Measurements from ENCODE around the gene SHISA3.

Gene SHISA3

GRCh38 chr4:42425146-42426065, 28.1 kb downstream of the SHISA3 start:
- no peak for DNase-seq (ENCODE audit: insufficient read length, low spot score)
- TF ChIP-seq POLR2AphosphoS5 (IDR thresholded peaks at IDR 0.05; ENCODE audit: low read depth, low read length) (no peak), TAF1 (IDR thresholded peaks at IDR 0.05; ENCODE audit: low read depth, low read length) (no peak), POU2F2 (IDR thresholded peaks at IDR 0.05; ENCODE audit: low read depth, low read length) (no peak), POLR2A (IDR thresholded peaks at IDR 0.05; ENCODE audit: low read depth, low read length) (no peak), PAX5 (IDR thresholded peaks at IDR 0.05; ENCODE audit: insufficient read depth, low read length, severe bottlenecking) (no peak)
- no peak for FAIRE-seq

DNA sequence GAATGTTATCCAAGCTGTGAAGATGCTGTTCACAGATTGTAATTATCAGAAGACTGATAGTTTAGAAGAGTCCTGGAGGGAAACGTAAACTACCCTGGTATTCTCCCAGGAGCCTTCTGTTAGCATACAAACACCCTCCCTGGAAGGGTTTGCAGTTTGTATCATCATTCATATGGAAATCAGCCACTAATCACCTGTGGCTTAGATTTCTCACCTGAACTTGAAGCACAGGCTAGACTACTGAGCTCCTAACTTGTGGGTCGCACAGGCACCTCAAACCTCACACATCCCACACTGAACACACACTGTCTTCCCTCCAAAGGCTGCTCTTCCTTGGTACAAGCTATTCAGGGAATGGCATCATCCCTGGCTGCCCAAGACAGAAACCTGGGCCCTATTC, 30.7 kb downstream of the SHISA3 start:
- TF ChIP-seq PAX5 (IDR thresholded peaks at IDR 0.05; ENCODE audit: insufficient read depth, low read length, severe bottlenecking) (no peak), SPI1 (IDR thresholded peaks at IDR 0.05; ENCODE audit: low read depth, low read length) (no peak), POLR2A (IDR thresholded peaks at IDR 0.05; ENCODE audit: low read depth, low read length) (no peak)
- FAIRE-seq (no peak), DNase-seq (ENCODE audit: insufficient read length, low spot score) (no peak)

DNA sequence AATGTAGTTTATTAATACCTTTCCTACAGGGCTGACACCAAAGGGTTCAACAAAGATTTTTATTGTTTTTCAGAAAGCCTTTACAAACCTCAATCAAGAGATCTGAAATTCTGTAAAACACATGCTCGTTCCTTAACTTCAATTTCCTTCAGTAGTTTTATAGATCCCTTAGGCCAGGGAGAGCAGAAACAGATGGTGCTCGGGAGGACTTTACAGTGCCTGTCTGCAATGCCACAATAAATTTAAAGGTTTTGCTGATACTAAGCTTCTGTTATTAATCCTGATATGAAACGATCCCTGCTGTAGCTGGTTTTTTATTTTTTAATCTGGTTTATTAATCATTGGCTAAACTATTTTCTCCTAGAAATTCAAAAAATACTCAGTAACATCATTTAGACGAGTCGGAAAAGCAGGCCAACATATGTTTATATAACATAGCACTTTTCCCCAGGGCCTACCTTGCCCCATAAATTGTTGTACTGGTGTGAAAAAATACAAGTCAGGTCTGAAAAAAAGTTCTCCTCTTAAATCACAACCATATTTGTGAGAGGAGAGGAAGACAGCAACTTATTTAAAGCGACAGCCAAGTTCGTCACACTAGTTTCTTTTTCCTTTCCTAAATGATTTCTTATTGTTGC, 39.8 kb downstream of the SHISA3 start:
- DNase-seq (ENCODE audit: insufficient read length, low spot score): no peak
- TF ChIP-seq POLR2AphosphoS5 (IDR thresholded peaks at IDR 0.05; ENCODE audit: low read depth, low read length) (no peak), TAF1 (IDR thresholded peaks at IDR 0.05; ENCODE audit: low read depth, low read length) (no peak), POLR2A (IDR thresholded peaks at IDR 0.05; ENCODE audit: low read depth, low read length) (no peak), PAX5 (IDR thresholded peaks at IDR 0.05; ENCODE audit: insufficient read depth, low read length, severe bottlenecking) (no peak), POU2F2 (IDR thresholded peaks at IDR 0.05; ENCODE audit: low read depth, low read length) (no peak), SPI1 (IDR thresholded peaks at IDR 0.05; ENCODE audit: low read depth, low read length) (no peak)
- no peak for FAIRE-seq

- FAIRE-seq: no peak
- no peak for DNase-seq (ENCODE audit: insufficient read length, low spot score)
- TF ChIP-seq TAF1 (IDR thresholded peaks at IDR 0.05; ENCODE audit: low read depth, low read length) (no peak), POU2F2 (IDR thresholded peaks at IDR 0.05; ENCODE audit: low read depth, low read length) (no peak), SPI1 (IDR thresholded peaks at IDR 0.05; ENCODE audit: low read depth, low read length) (no peak), POLR2A (IDR thresholded peaks at IDR 0.05; ENCODE audit: low read depth, low read length) (no peak), POLR2AphosphoS5 (IDR thresholded peaks at IDR 0.05; ENCODE audit: low read depth, low read length) (no peak), PAX5 (IDR thresholded peaks at IDR 0.05; ENCODE audit: insufficient read depth, low read length, severe bottlenecking) (no peak)
These were observed 42.8 kb downstream of the SHISA3 start for GRCh38 chr4:42440083-42440482.

GRCh38 chr4:42442601-42443000, 45.3 kb downstream of the SHISA3 start:
- TF ChIP-seq POLR2A (IDR thresholded peaks at IDR 0.05; ENCODE audit: low read depth, low read length) (no peak), PAX5 (IDR thresholded peaks at IDR 0.05; ENCODE audit: insufficient read depth, low read length, severe bottlenecking) (no peak), POLR2AphosphoS5 (IDR thresholded peaks at IDR 0.05; ENCODE audit: low read depth, low read length) (no peak), TAF1 (IDR thresholded peaks at IDR 0.05; ENCODE audit: low read depth, low read length) (no peak), POU2F2 (IDR thresholded peaks at IDR 0.05; ENCODE audit: low read depth, low read length) (no peak), SPI1 (IDR thresholded peaks at IDR 0.05; ENCODE audit: low read depth, low read length) (no peak)
- FAIRE-seq (no peak), DNase-seq (ENCODE audit: insufficient read length, low spot score) (no peak)

- no peak for DNase-seq (ENCODE audit: insufficient read length, low spot score)
- FAIRE-seq: no peak
- TF ChIP-seq POLR2A (IDR thresholded peaks at IDR 0.05; ENCODE audit: low read depth, low read length) (no peak), TAF1 (IDR thresholded peaks at IDR 0.05; ENCODE audit: low read depth, low read length) (no peak), PAX5 (IDR thresholded peaks at IDR 0.05; ENCODE audit: insufficient read depth, low read length, severe bottlenecking) (no peak), POLR2AphosphoS5 (IDR thresholded peaks at IDR 0.05; ENCODE audit: low read depth, low read length) (no peak)
These were observed 47.8 kb downstream of the SHISA3 start for GRCh38 chr4:42445038-42445437.

DNA sequence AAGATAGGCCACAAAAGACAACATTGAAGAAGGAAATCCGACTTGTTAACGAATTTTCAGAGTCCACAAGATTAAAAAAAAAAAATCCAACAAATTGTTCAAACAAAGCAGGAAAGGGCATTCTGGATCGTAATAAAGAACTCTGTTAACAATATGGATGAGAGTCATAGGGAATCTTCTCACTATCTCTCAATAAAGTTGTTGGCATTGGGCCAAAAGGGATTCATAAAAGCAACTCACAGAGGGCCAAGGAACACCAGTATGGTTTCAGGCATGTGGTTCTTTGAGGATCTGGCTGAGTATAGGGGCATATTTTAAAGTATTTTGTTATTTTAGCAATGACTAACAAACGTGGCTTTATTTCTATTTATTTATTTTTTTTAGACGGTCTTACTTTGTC, 49.5 kb downstream of the SHISA3 start:
- FAIRE-seq: no peak
- TF ChIP-seq PAX5 (IDR thresholded peaks at IDR 0.05; ENCODE audit: insufficient read depth, low read length, severe bottlenecking) (no peak), TAF1 (IDR thresholded peaks at IDR 0.05; ENCODE audit: low read depth, low read length) (no peak), POU2F2 (IDR thresholded peaks at IDR 0.05; ENCODE audit: low read depth, low read length) (no peak)
- DNase-seq (ENCODE audit: insufficient read length, low spot score): no peak
